Measurements from ENCODE around the gene LRIT1.

Gene LRIT1

DNA sequence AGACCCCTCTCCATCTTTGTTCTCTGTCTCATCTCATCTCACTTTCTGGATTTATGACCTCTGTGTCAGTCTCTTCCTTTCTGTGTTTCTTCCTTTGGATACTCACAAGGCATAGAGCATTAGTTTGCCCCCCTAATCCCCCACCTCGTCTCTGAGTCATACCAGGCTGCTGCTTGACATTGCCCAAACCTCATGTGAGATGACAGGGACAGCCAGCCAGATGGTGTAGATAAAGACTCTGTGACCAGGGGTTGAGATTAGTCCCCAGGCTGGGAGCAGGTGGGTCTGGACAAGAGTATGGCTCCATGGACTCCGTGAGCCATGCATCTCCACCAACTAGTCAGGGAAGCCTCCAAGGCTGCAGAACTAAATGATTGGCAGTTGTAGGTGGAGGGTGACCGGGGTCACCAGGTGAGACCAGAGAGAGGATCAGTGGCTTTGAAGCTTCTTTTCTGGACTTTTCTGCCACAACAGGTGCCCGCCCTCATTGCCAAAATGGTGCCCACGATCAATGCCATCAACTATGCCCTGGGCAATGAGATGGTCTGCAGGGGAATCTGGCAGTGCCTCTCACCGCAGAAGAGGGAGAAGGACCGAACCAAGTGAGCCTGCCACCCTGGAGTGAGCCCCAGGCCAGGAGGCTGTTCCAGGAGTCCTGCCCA, 16.8 kb upstream of the LRIT1 start:
- Histone ChIP-seq H3K27me3 (ENCODE audit: control insufficient read depth, insufficient read depth, low read length) (no peaks in the 10 kb centered on the region), H3K79me2 (no peaks in the 10 kb centered on the region), H3K4me3 (ENCODE audit: low read depth, low read length) (no peak overlapping the region)

DNA sequence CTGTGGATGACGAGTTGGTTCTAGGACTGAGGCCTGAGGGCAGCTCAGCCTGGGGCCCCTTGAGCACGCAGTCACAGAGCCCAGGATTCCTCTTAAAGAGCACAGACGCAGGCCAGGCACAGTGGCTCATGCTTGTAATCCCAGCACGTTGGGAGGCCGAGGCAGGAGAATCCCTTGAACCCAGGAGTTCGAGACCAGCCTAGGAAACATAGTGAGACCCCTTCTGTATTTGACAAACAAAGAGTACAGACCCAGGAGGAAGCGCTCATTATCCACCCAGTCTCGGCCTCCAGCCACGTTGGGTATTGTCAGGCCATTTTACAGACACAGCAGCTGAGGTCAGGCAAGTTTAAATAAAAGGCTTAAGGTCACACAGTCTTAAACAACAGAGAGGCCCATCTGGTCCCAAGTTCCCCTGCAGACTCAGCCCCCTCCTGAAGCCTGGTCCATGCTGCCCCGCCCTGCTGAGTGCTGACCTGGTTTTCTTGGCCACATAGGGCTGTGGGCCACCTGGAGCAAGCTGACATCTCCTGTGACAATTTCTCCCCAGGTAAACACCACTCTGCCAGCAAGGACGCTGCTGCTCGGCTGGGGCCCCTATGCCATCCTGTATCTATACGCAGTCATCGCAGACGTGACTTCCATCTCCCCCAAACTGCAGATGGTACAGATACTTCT, 16.1 kb upstream of the LRIT1 start:
- Histone ChIP-seq H3K4me3 (ENCODE audit: low read depth, low read length) (no peak overlapping the region), H3K9me3 (ENCODE audit: control insufficient read depth, low read length) (no peaks in the 10 kb centered on the region), H2AFZ (no peak overlapping the region), H3K27me3 (ENCODE audit: control insufficient read depth, insufficient read depth, low read length) (no peaks in the 10 kb centered on the region), H3K36me3 (ENCODE audit: control insufficient read depth, insufficient read depth, low read length) (no peaks in the 10 kb centered on the region), H3K4me2 (ENCODE audit: low read length) (no peak overlapping the region), H3K9ac (no peak overlapping the region), H3K4me1 (no peaks in the 10 kb centered on the region), H3K27ac (no peak overlapping the region), H3K79me2 (no peaks in the 10 kb centered on the region)
- TF ChIP-seq, protein P1, sequence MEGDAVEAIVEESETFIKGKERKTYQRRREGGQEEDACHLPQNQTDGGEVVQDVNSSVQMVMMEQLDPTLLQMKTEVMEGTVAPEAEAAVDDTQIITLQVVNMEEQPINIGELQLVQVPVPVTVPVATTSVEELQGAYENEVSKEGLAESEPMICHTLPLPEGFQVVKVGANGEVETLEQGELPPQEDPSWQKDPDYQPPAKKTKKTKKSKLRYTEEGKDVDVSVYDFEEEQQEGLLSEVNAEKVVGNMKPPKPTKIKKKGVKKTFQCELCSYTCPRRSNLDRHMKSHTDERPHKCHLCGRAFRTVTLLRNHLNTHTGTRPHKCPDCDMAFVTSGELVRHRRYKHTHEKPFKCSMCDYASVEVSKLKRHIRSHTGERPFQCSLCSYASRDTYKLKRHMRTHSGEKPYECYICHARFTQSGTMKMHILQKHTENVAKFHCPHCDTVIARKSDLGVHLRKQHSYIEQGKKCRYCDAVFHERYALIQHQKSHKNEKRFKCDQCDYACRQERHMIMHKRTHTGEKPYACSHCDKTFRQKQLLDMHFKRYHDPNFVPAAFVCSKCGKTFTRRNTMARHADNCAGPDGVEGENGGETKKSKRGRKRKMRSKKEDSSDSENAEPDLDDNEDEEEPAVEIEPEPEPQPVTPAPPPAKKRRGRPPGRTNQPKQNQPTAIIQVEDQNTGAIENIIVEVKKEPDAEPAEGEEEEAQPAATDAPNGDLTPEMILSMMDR (IDR thresholded peaks at IDR 0.05), result no peak

More for the DNA sequence above, 16.8 kb upstream of the LRIT1 start:
- Histone ChIP-seq H3K4me2 (ENCODE audit: low read length) (no peak overlapping the region), H3K27ac (no peak overlapping the region), H2AFZ (no peak overlapping the region), H3K9me3 (ENCODE audit: control insufficient read depth, low read length) (no peaks in the 10 kb centered on the region), H3K9ac (no peak overlapping the region), H3K4me1 (no peaks in the 10 kb centered on the region), H3K36me3 (ENCODE audit: control insufficient read depth, insufficient read depth, low read length) (no peaks in the 10 kb centered on the region)
- TF ChIP-seq, protein P1 (IDR thresholded peaks at IDR 0.05), result no peak

DNA sequence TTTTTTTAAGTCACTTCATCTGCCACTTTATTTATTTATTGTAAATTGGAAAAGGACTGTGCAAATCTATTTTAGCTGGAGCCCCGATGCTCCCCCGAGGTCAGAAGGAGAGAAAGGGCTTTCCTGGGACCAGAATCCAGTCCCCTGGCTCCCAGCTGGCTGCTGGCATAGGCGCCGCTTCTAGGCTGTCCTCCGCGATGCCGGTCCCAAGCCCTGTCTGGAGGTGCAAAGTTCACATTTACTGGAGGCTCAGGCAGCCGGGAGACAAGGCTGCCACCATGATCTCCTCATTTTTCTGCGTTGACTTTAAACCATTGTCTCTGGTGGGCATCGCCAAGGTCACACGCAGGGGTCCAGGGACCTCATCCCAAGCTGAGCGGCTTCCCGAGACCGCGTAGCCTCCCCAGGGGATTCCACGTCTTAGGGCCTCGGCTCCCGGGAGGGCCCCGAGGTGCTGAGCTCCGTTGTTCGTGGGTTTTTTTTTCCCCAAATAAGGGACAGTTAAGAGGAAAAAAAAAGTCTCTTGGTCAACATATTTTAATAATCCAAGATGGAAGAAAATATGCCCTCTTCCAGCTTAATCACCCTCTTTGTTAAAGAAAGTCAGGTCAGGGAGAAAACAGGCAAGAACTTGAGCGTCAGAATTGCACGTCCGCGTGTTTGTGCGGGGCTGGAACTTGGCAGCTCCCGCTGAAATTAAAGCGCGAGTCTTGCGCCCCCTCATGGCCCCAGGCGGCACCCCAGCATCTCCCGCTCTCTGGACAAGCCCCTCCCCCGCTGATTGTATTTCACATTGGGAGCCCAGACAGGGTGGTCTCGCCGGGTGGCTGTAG, 15.4 kb upstream of the LRIT1 start:
- no peak overlapping the region for H3K4me2 ChIP-seq (ENCODE audit: low read length)
- no peak overlapping the region for H3K9ac ChIP-seq
- H3K27ac ChIP-seq, result no peak overlapping the region
- no peaks in the 10 kb centered on the region for H3K36me3 ChIP-seq (ENCODE audit: control insufficient read depth, insufficient read depth, low read length)
- TF ChIP-seq, protein P1 (IDR thresholded peaks at IDR 0.05), result peak; percentile 34
- H3K27me3 ChIP-seq (ENCODE audit: control insufficient read depth, insufficient read depth, low read length), result no peaks in the 10 kb centered on the region
- H2AFZ ChIP-seq, result no peak overlapping the region
- H3K4me1 ChIP-seq, result no peaks in the 10 kb centered on the region
- no peaks in the 10 kb centered on the region for H3K79me2 ChIP-seq
- no peaks in the 10 kb centered on the region for H3K9me3 ChIP-seq (ENCODE audit: control insufficient read depth, low read length)
- no peak overlapping the region for H3K4me3 ChIP-seq (ENCODE audit: low read depth, low read length)

DNA sequence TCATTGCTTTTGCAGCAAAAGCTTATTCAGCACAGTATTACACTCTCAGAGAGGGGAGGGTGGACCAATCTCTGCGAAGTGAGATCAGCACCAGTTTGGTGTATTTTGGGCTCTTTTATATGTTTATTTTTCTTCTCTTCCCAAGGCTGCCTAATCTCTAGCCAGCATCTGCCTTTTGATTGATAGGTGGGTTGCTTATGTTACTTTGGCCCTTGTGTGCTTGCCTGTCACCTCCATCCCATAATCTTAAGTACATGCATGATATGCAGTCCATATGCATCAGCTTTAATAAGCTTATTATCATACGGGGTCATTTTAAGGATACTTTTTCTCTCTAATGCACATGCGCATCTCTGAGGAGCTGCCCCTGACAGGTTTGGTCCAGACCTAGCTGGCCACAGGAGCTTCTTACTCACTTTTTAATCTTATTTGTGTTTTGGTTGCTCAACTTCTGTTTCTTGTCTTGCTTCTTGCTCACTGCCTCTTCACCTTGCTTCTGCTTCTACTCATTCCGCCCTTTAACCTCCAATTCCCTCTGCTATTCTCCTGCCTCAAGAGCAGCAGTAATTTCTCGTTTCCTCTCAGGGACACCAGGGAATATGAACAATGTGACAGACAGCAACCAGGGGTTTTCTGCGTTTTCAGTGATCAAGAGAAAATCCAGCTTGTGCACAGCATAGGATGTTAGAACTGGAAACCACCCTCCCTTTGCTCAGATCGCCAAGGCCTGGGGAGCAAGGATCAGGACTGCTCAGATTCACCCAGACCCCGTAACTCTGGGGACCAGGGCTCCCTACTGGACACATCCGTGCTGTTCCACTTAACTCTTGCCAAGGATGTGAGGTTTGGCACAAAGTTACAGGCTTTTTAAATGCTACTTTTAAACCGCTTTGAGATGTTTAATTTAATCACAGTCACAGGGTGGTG, 13.5 kb upstream of the LRIT1 start:
- no peaks in the 10 kb centered on the region for H3K79me2 ChIP-seq
- H3K9me3 ChIP-seq (ENCODE audit: control insufficient read depth, low read length), result no peaks in the 10 kb centered on the region
- no peak overlapping the region for H3K9ac ChIP-seq
- TF ChIP-seq, protein P1 (IDR thresholded peaks at IDR 0.05), result no peak
- no peak overlapping the region for H3K4me2 ChIP-seq (ENCODE audit: low read length)
- no peaks in the 10 kb centered on the region for H3K4me1 ChIP-seq
- no peaks in the 10 kb centered on the region for H3K36me3 ChIP-seq (ENCODE audit: control insufficient read depth, insufficient read depth, low read length)
- no peak overlapping the region for H3K4me3 ChIP-seq (ENCODE audit: low read depth, low read length)
- H2AFZ ChIP-seq, result peak overlapping the region; percentile 33
- H3K27ac ChIP-seq, result no peak overlapping the region
- H3K27me3 ChIP-seq (ENCODE audit: control insufficient read depth, insufficient read depth, low read length), result no peaks in the 10 kb centered on the region
